Stimulated activated CD8-positive, alpha-beta memory T cell treated with anti-CD3 and anti-CD28 coated beads, Interleukin-15, amount 100 ng/mL, for 48 hours (primary cell): ENCODE data around the gene ZNF382.

ENCODE experiments used
- DNase-seq, 2 donors: peaks; one replicate each; pipeline ENCODE4 v3.0.0-alpha.2; 2020; ENCODE audit warnings: low read depth in 2 of 2

The ZNF382 gene

DNA sequence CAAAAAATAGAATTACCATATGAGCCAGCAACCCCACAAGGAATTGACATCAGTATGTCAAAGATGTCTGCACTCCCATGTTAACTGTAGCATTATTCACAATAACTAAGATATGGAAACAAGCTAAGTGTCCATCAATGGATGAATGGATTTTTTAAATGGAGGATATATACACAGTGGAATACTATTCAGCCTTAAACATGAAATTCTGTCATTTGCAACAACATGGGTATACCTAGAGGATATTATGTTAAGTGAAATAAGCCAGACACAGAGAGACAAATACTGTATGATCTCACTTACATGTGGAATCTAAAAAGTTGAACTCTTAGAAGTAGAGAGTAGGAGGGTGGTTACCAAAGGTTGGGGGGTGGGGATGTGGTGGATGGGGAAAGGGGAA lies 74.3 kb downstream of the ZNF382 start:
- no peak for DNase-seq
